Skeletal muscle tissue (tissue), 4 donors: ENCODE results near the gene DLG4. TPM values are rescaled to one million over a fixed set of nuclear protein-coding genes. Genes with fewer than 3 reads are reported as not detected.
"Not testable (repeated sequence)": the region's sequence is repeated elsewhere in the genome, so short reads cannot be mapped to it uniquely, and the experiment has no call there.

Experiments used
- H3K27ac ChIP-seq: one replicate; pipeline ENCODE4 v1.7.0; 2013; ENCODE audit warnings: mild to moderate bottlenecking, low read depth, low read length, inconsistent platforms
- H3K27me3 ChIP-seq, 3 donors: one replicate each; pipeline ENCODE4 v1.7.0; 2013; ENCODE audit warnings: low read length in 3 of 3; ENCODE audit not compliant: control insufficient read depth in 3 of 3, insufficient read depth in 3 of 3
- H3K36me3 ChIP-seq, 3 donors: one replicate each; pipeline ENCODE4 v1.7.0; 2013; ENCODE audit warnings: low read length in 3 of 3; ENCODE audit not compliant: control insufficient read depth in 3 of 3, insufficient read depth in 3 of 3
- H3K4me1 ChIP-seq, 3 donors: one replicate each; pipeline ENCODE4 v1.7.0; 2013; ENCODE audit warnings: low read length in 3 of 3, mild to moderate bottlenecking in 3 of 3; ENCODE audit not compliant: control insufficient read depth in 3 of 3, insufficient read depth in 3 of 3
- H3K4me3 ChIP-seq, 3 donors: one replicate each; pipeline ENCODE4 v1.7.0; 2013; ENCODE audit warnings: low read length in 3 of 3
- H3K9ac ChIP-seq, 3 donors: one replicate each; pipeline ENCODE4 v1.7.0; 2013; ENCODE audit warnings: low read length in 3 of 3, mild to moderate bottlenecking in 3 of 3, moderate library complexity in 2 of 3, low read depth in 1 of 3
- H3K9me3 ChIP-seq, 3 donors: one replicate each; pipeline ENCODE4 v1.7.0; 2013; ENCODE audit warnings: low read length in 3 of 3; ENCODE audit not compliant: control insufficient read depth in 3 of 3
- total RNA-seq: library from RNA; depleted of rRNA; stranded (reverse); fragments of >200 nt; gene quantifications from one replicate; pipeline ENCODE4 v1.2.3, GENCODE V29; 2014
- donor health status: Osteomylitis.

The DLG4 gene
- total RNA-seq, 1 donor from 2014 or later: 7.3 TPM

- Histone ChIP-seq H3K4me3 (no peak overlapping the region), H3K36me3 (peaks cover 5 to 23% (median 7%) of the 10 kb centered on the region in 3 donors), H3K27ac (no peak overlapping the region), H3K27me3 (no peaks in the 10 kb centered on the region), H3K9ac (no peak overlapping the region), H3K9me3 (no peaks in the 10 kb centered on the region), H3K4me1 (no peaks in the 10 kb centered on the region)
These were observed 28.6 kb downstream of the DLG4 start for GRCh38 chr17:7191069-7191468.

GRCh38 chr17:7190276-7190917 lies 29.2 kb downstream of the DLG4 start:
- Histone ChIP-seq H3K36me3 (peaks cover 4 to 18% (median 6%) of the 10 kb centered on the region in 3 donors), H3K9me3 (no peaks in the 10 kb centered on the region), H3K27ac (no peak overlapping the region), H3K4me3 (no peak overlapping the region), H3K4me1 (no peaks in the 10 kb centered on the region), H3K9ac (no peak overlapping the region), H3K27me3 (no peaks in the 10 kb centered on the region)

- Histone ChIP-seq H3K4me1 (no peaks in the 10 kb centered on the region), H3K27me3 (no peaks in the 10 kb centered on the region), H3K27ac (no peak overlapping the region), H3K36me3 (peaks cover 0 to 2% (median 0%) of the 10 kb centered on the region in 3 donors), H3K4me3 (no peak overlapping the region), H3K9me3 (no peaks in the 10 kb centered on the region), H3K9ac (no peak overlapping the region)
These were observed 33.4 kb downstream of the DLG4 start for GRCh38 chr17:7186241-7186640.

- Histone ChIP-seq H3K9ac (no peak overlapping the region), H3K36me3 (peaks cover 0 to 2% (median 0%) of the 10 kb centered on the region in 3 donors), H3K27me3 (peaks cover 0 to 3% (median 0%) of the 10 kb centered on the region in 3 donors), H3K4me3 (no peak overlapping the region), H3K9me3 (no peaks in the 10 kb centered on the region), H3K27ac (no peak overlapping the region), H3K4me1 (no peaks in the 10 kb centered on the region)
These were observed 35.0 kb downstream of the DLG4 start for GRCh38 chr17:7184647-7185046.

- Histone ChIP-seq H3K9ac (no peak overlapping the region), H3K36me3 (no peaks in the 10 kb centered on the region), H3K9me3 (no peaks in the 10 kb centered on the region), H3K4me1 (no peaks in the 10 kb centered on the region), H3K27ac (no peak overlapping the region), H3K4me3 (no peak overlapping the region), H3K27me3 (peaks cover 0 to 4% (median under 1%) of the 10 kb centered on the region in 3 donors)
These were observed 35.5 kb downstream of the DLG4 start for GRCh38 chr17:7184091-7184488.

GRCh38 chr17:7183433-7184090 lies 36.1 kb downstream of the DLG4 start:
- Histone ChIP-seq H3K4me3 (no peak overlapping the region), H3K9me3 (no peaks in the 10 kb centered on the region), H3K4me1 (no peaks in the 10 kb centered on the region), H3K27ac (no peak overlapping the region), H3K27me3 (peaks cover 0 to 4% (median 2%) of the 10 kb centered on the region in 3 donors), H3K9ac (no peak overlapping the region), H3K36me3 (no peaks in the 10 kb centered on the region)

GRCh38 chr17:7182101-7182500 lies 37.5 kb downstream of the DLG4 start:
- H3K4me1 ChIP-seq: peaks cover 11 to 14% (median 13%) of the 10 kb centered on the region in 3 donors
- H3K36me3 ChIP-seq, H3K27ac ChIP-seq, H3K9ac ChIP-seq, H3K9me3 ChIP-seq, H3K4me3 ChIP-seq: not testable (repeated sequence)
- peaks cover 13 to 17% (median 16%) of the 10 kb centered on the region in 3 donors for H3K27me3 ChIP-seq

- Histone ChIP-seq H3K27ac (no peak within 1 kb of the TSS), H3K4me3 (no peak within 1 kb of the TSS), H3K4me1 (peaks cover 12 to 14% (median 13%) of the 10 kb centered on the region in 3 donors), H3K36me3 (no peaks in the 10 kb centered on the region), H3K9me3 (no peaks in the 10 kb centered on the region), H3K27me3 (peaks cover 29 to 40% (median 36%) of the 10 kb centered on the region in 3 donors), H3K9ac (no peak within 1 kb of the TSS)
These were observed 40.0 kb downstream of the DLG4 start, which contains the start of gene ASGR1 for GRCh38 chr17:7179317-7180254. ASGR1 (minus strand) TSS chr17:7179370; CDS start chr17:7178563, 807 bp downstream.

GRCh38 chr17:7178973-7179316 lies 40.7 kb downstream of the DLG4 start:
- peaks cover 17% of the 10 kb centered on the region in 3 donors for H3K4me1 ChIP-seq
- no peak overlapping the region for H3K9ac ChIP-seq
- peaks cover 35 to 45% (median 43%) of the 10 kb centered on the region in 3 donors for H3K27me3 ChIP-seq
- H3K27ac ChIP-seq: no peak overlapping the region
- H3K36me3 ChIP-seq: no peaks in the 10 kb centered on the region
- no peak overlapping the region for H3K4me3 ChIP-seq
- H3K9me3 ChIP-seq: no peaks in the 10 kb centered on the region
